Activated CD4-positive, alpha-beta T cell treated with anti-CD3 and anti-CD28 coated beads for 24 hours (primary cell): ENCODE measurements around the gene FOXP2.

Experiments used
- DNase-seq, 2 donors: peaks; one replicate each; pipeline ENCODE4 v3.0.0-alpha.2; 2020; ENCODE audit warnings: low read depth in 2 of 2

Gene FOXP2

DNA sequence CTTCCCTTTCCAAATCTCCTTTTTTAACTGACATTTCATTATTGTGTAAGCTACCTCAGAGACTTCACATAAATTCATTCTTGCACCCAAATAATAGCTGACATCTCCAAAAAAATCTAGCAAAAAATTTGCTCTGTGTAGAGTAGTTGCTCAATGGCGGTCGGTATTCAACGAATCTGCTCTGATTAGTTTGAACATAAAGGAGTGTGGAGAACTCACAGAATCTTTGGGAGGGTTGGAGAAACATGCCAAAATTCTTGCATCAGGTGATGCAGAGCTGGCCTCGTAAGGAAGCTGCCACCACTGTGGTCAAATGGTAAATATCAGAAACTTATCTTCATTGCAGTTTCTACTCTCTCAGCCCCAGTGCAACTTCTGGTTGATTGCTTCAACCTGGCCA is 306.1 kb downstream of the FOXP2 start:
- no peak for DNase-seq

GRCh38 chr7:114722562-114722961 is 307.9 kb downstream of the FOXP2 start:
- DNase-seq: no peak

- DNase-seq: no peak
Measured at GRCh38 chr7:114723308-114723707, 308.7 kb downstream of the FOXP2 start.

GRCh38 chr7:114740095-114740494 is 325.5 kb downstream of the FOXP2 start:
- no peak for DNase-seq

DNA sequence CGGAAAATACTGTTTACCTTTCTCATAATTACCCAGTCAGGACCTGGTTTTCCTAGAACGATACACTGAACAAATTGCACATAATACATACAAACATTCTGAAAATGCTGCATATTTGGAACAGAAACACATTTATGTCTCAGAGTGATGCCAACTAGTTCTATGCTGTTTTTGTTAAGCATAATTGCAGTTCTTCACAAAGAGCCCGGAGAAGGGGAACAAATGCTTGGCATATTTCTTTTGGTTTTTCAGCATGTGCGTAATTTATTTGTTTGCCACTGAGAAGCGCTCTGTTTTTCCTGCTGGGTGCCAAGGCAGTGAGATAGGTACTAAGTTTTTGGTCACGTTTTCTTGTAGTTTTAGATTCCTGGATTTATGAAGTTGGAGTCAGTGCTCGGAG is 326.3 kb downstream of the FOXP2 start:
- no peak for DNase-seq

DNA sequence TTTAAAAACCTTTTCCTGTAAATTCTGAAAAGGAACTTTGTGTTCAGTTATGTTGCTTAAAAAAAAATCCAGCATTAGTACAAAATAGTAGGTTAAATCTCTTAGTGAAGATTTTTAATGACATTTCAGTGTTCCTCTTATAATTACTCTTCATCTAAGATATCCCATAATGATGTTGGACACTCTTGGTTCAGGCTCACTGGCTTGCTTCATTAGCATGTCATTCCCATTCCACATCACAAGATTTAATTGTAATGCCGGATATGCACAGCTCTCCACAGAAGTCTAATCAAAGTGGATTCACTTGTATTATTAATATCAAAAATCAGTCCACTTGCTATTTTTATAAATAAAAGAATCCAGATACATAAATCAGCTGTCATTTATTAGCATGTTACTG is 327.3 kb downstream of the FOXP2 start:
- no peak for DNase-seq
